ENCODE measurements around the gene RANGAP1.
"Not testable (repeated sequence)": the region's sequence is repeated elsewhere in the genome, so short reads cannot be mapped to it uniquely, and the experiment has no call there.

RANGAP1 gene

GRCh38 chr22:41301085-41302020 lies 15.4 kb upstream of the RANGAP1 start, which contains the start of gene ZC3H7B:
Gene ZC3H7B (plus strand): TSS chr22:41301525. CDS start chr22:41320661, 19,136 bp downstream.
- TF ChIP-seq, protein P1, sequence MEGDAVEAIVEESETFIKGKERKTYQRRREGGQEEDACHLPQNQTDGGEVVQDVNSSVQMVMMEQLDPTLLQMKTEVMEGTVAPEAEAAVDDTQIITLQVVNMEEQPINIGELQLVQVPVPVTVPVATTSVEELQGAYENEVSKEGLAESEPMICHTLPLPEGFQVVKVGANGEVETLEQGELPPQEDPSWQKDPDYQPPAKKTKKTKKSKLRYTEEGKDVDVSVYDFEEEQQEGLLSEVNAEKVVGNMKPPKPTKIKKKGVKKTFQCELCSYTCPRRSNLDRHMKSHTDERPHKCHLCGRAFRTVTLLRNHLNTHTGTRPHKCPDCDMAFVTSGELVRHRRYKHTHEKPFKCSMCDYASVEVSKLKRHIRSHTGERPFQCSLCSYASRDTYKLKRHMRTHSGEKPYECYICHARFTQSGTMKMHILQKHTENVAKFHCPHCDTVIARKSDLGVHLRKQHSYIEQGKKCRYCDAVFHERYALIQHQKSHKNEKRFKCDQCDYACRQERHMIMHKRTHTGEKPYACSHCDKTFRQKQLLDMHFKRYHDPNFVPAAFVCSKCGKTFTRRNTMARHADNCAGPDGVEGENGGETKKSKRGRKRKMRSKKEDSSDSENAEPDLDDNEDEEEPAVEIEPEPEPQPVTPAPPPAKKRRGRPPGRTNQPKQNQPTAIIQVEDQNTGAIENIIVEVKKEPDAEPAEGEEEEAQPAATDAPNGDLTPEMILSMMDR (IDR thresholded peaks at IDR 0.05; ENCODE audit: low read depth, low read length) = peak; percentile 66

GRCh38 chr22:41300661-41301060 lies 14.7 kb upstream of the RANGAP1 start:
- no peak for DNase-seq (ENCODE audit: low read depth in 2 of 2)
- H3K4me3 ChIP-seq (replicated peaks in 1 of 2; ENCODE audit: low read depth in 2 of 2, low read length in 2 of 2) = peak overlapping the region; percentile 81 to 87
- TF ChIP-seq, protein P1 (IDR thresholded peaks at IDR 0.05; ENCODE audit: low read depth, low read length) = no peak

More at GRCh38 chr22:41301085-41302020, 15.4 kb upstream of the RANGAP1 start, which contains the start of gene ZC3H7B:
- DNase-seq (ENCODE audit: low read depth in 2 of 2) = peak; percentile 81 to 85
- H3K4me3 ChIP-seq (replicated peaks in 1 of 2; ENCODE audit: low read depth in 2 of 2, low read length in 2 of 2) = peak within 1 kb of the TSS; percentile 81 to 87

- DNase-seq (ENCODE audit: low read depth in 2 of 2) = no peak
- no peak overlapping the region for H3K4me3 ChIP-seq (replicated peaks in 1 of 2; ENCODE audit: low read depth in 2 of 2, low read length in 2 of 2)
- TF ChIP-seq, protein P1 (IDR thresholded peaks at IDR 0.05; ENCODE audit: low read depth, low read length) = no peak
Observed at GRCh38 chr22:41296826-41297667, 11.1 kb upstream of the RANGAP1 start.

DNA sequence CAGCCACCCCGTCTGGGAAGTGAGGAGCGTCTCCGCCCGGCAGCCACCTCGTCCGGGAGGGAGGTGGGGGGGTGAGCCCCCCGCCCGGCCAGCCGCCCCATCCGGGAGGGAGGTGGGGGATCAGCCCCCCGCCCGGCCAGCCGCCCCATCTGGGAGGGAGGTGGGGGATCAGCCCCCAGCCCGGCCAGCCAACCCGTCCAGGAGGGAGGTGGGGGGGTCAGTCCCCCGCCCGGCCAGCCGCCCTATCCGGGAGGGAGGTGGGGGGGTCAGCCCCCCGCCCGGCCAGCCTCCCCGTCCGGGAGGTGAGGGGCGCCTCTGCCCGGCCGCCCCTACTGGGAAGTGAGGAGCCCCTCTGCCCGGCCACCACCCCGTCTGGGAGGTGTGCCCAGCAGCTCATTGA lies 8.8 kb upstream of the RANGAP1 start:
- H3K4me3 ChIP-seq (replicated peaks in 1 of 2; ENCODE audit: low read depth in 2 of 2, low read length in 2 of 2); DNase-seq (ENCODE audit: low read depth in 2 of 2): not testable (repeated sequence)

- H3K4me3 ChIP-seq (replicated peaks in 1 of 2; ENCODE audit: low read depth in 2 of 2, low read length in 2 of 2) = no peak overlapping the region
- peak; percentile 75 to 94 for DNase-seq (ENCODE audit: low read depth in 2 of 2)
- TF ChIP-seq, protein P1 (IDR thresholded peaks at IDR 0.05; ENCODE audit: low read depth, low read length) = no peak
Observed at GRCh38 chr22:41290262-41291221, 4.6 kb upstream of the RANGAP1 start.

DNA sequence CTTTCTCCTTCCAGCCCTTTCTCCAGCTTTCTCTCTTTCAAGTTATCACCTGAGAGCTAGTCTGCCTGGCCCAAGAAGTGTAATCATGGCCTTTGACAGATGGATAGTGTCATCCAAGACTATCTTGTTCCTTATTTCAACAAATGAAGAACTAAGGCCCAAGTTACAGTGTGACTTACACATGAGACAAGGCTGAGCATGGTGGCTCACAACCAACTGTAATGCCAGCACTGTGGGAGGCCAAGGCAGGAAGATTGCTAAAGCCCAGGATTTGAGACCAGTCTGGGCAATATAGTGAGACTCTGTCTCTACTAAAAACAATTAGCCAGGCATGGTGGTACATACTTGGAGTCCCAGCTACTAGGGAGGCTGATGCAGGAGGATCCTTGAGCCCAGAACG lies 3.7 kb upstream of the RANGAP1 start:
- TF ChIP-seq, protein P1 (IDR thresholded peaks at IDR 0.05; ENCODE audit: low read depth, low read length) = no peak
- H3K4me3 ChIP-seq (replicated peaks in 1 of 2; ENCODE audit: low read depth in 2 of 2, low read length in 2 of 2) = no peak overlapping the region
- peak in 1 of 2 donors; percentile 29 for DNase-seq (ENCODE audit: low read depth in 2 of 2)
